ENCODE measurements around the gene TMEM175. TPM values are rescaled to one million over a fixed set of nuclear protein-coding genes. Genes with fewer than 3 reads are reported as not detected.

Gene TMEM175
- total and polyA plus RNA-seq, 2 donors from 2014 or later: 26.0 to 31.1 TPM

GRCh38 chr4:887034-887763 lies 45.1 kb upstream of the TMEM175 start:
- H3K4me3 ChIP-seq (ENCODE audit: low read length in 3 of 3): no peak overlapping the region
- DNase-seq (no peak), FAIRE-seq (no peak)
- H3K27me3 ChIP-seq (ENCODE audit: control insufficient read depth, insufficient read depth, low read length): no peaks in the 10 kb centered on the region
- H3K27ac ChIP-seq (ENCODE audit: low read depth in 2 of 2, low read length in 2 of 2): no peak overlapping the region
- no peak for TF ChIP-seq CTCF (IDR thresholded peaks at IDR 0.05; ENCODE audit: borderline replicate concordance, extremely low read depth, insufficient read depth)
- intact Hi-C loops (cut with DNase I): no loop called here
- no peaks in the 10 kb centered on the region for H3K9me3 ChIP-seq (ENCODE audit: control insufficient read depth in 2 of 3, insufficient read depth in 1 of 3, low read length in 3 of 3)
- H3K36me3 ChIP-seq (ENCODE audit: control insufficient read depth in 2 of 3, insufficient read depth in 3 of 3, low read length in 3 of 3): peaks cover 7 to 27% (median 22%) of the 10 kb centered on the region in 3 donors
- no peak overlapping the region for H3K9ac ChIP-seq (ENCODE audit: low read length in 3 of 3)
- H3K4me1 ChIP-seq (ENCODE audit: control insufficient read depth in 2 of 3, insufficient read depth in 2 of 3, low read depth in 1 of 3, low read length in 3 of 3): no peaks in the 10 kb centered on the region

- H3K4me1 ChIP-seq (ENCODE audit: control insufficient read depth in 2 of 3, insufficient read depth in 2 of 3, low read depth in 1 of 3, low read length in 3 of 3): no peaks in the 10 kb centered on the region
- H3K36me3 ChIP-seq (ENCODE audit: control insufficient read depth in 2 of 3, insufficient read depth in 3 of 3, low read length in 3 of 3): peaks cover 7 to 28% (median 17%) of the 10 kb centered on the region in 3 donors
- DNase-seq (no peak), FAIRE-seq (no peak)
- no peaks in the 10 kb centered on the region for H3K27me3 ChIP-seq (ENCODE audit: control insufficient read depth, insufficient read depth, low read length)
- no peaks in the 10 kb centered on the region for H3K9me3 ChIP-seq (ENCODE audit: control insufficient read depth in 2 of 3, insufficient read depth in 1 of 3, low read length in 3 of 3)
- intact Hi-C loops (cut with DNase I): no loop called here
- no peak for TF ChIP-seq CTCF (IDR thresholded peaks at IDR 0.05; ENCODE audit: borderline replicate concordance, extremely low read depth, insufficient read depth)
- H3K9ac ChIP-seq (ENCODE audit: low read length in 3 of 3): no peak overlapping the region
- no peak overlapping the region for H3K27ac ChIP-seq (ENCODE audit: low read depth in 2 of 2, low read length in 2 of 2)
- no peak overlapping the region for H3K4me3 ChIP-seq (ENCODE audit: low read length in 3 of 3)
Measured at GRCh38 chr4:888029-888428, 44.2 kb upstream of the TMEM175 start.

- no peaks in the 10 kb centered on the region for H3K4me1 ChIP-seq (ENCODE audit: control insufficient read depth in 2 of 3, insufficient read depth in 2 of 3, low read depth in 1 of 3, low read length in 3 of 3)
- FAIRE-seq (no peak), DNase-seq (no peak)
- H3K9me3 ChIP-seq (ENCODE audit: control insufficient read depth in 2 of 3, insufficient read depth in 1 of 3, low read length in 3 of 3): no peaks in the 10 kb centered on the region
- no peaks in the 10 kb centered on the region for H3K27me3 ChIP-seq (ENCODE audit: control insufficient read depth, insufficient read depth, low read length)
- peaks cover 7 to 31% (median 17%) of the 10 kb centered on the region in 3 donors for H3K36me3 ChIP-seq (ENCODE audit: control insufficient read depth in 2 of 3, insufficient read depth in 3 of 3, low read length in 3 of 3)
- intact Hi-C loops (cut with DNase I): no loop called here
- no peak overlapping the region for H3K9ac ChIP-seq (ENCODE audit: low read length in 3 of 3)
- no peak overlapping the region for H3K4me3 ChIP-seq (ENCODE audit: low read length in 3 of 3)
- no peak for TF ChIP-seq CTCF (IDR thresholded peaks at IDR 0.05; ENCODE audit: borderline replicate concordance, extremely low read depth, insufficient read depth)
- H3K27ac ChIP-seq (ENCODE audit: low read depth in 2 of 2, low read length in 2 of 2): no peak overlapping the region
Measured at GRCh38 chr4:889516-889915, 42.7 kb upstream of the TMEM175 start.

All from kidney (tissue), 14 donors.